SK-N-SH treated with all-trans-retinoic acid at 6 μM for 48 hours (cell line): ENCODE data around the gene CNTNAP2.

Experiments
- ATAC-seq: fragments of 200-7000 bp; cut with Tn5 transposase; 3 replicates; pipeline ENCODE4 v1.9.1; 2020; ENCODE audit warnings: mild to moderate bottlenecking, moderate library complexity
- ARNTL ChIP-seq: fragments of 450-650 bp; formaldehyde crosslinking; IDR thresholded peaks from 2 replicates; pipeline ENCODE4 v1.5.0; 2020; ENCODE audit warnings: low read depth, mild to moderate bottlenecking, moderate library complexity, borderline replicate concordance
- BACH2 ChIP-seq: fragments of 250-450 bp; sonication (Bioruptor Pico); IDR thresholded peaks from 2 replicates; pipeline ENCODE4 v1.9.0; 2021; ENCODE audit warnings: mild to moderate bottlenecking, borderline replicate concordance
- CSDC2 ChIP-seq: fragments of 250-450 bp; sonication (Bioruptor Pico); IDR thresholded peaks from 2 replicates; pipeline ENCODE4 v1.5.0; 2020; ENCODE audit warnings: mild to moderate bottlenecking, moderate library complexity
- ESRRG ChIP-seq: fragments of 250-450 bp; sonication (Bioruptor Pico); IDR thresholded peaks from 2 replicates; pipeline ENCODE4 v1.6.1; 2021; ENCODE audit warnings: mild to moderate bottlenecking
- GLIS3 ChIP-seq: fragments of 250-450 bp; sonication (Bioruptor Pico); IDR thresholded peaks from 2 replicates; pipeline ENCODE4 v1.5.0; 2020; ENCODE audit warnings: mild to moderate bottlenecking, moderate library complexity
- ISL1 ChIP-seq: fragments of 250-450 bp; sonication (Bioruptor Pico); IDR thresholded peaks from 2 replicates; pipeline ENCODE4 v2.1.2; 2022; ENCODE audit warnings: mild to moderate bottlenecking, moderate library complexity
- POU6F1 ChIP-seq: fragments of 250-450 bp; sonication (Bioruptor Pico); IDR thresholded peaks from 2 replicates; pipeline ENCODE4 v1.8.0; 2021; ENCODE audit warnings: low read depth, mild to moderate bottlenecking, moderate library complexity, borderline replicate concordance
- PPARA ChIP-seq: fragments of 250-450 bp; sonication (Bioruptor Pico); IDR thresholded peaks from 2 replicates; pipeline ENCODE4 v1.5.0; 2020; ENCODE audit warnings: mild to moderate bottlenecking, borderline replicate concordance
- RARB ChIP-seq: fragments of 250-450 bp; sonication (Bioruptor Pico); IDR thresholded peaks from 2 replicates; pipeline ENCODE4 v1.8.0; 2021; ENCODE audit warnings: mild to moderate bottlenecking, moderate library complexity
- SNAI2 ChIP-seq: fragments of 250-450 bp; sonication (Bioruptor Pico); IDR thresholded peaks from 2 replicates; pipeline ENCODE4 v1.5.0; 2020; ENCODE audit warnings: mild to moderate bottlenecking, moderate library complexity
- TCF4 ChIP-seq: fragments of 250-450 bp; sonication (Bioruptor Pico); IDR thresholded peaks from 2 replicates; pipeline ENCODE4 v1.8.0; 2021; ENCODE audit warnings: mild to moderate bottlenecking, moderate library complexity, borderline replicate concordance
- TOX ChIP-seq: fragments of 250-450 bp; sonication (Bioruptor Pico); IDR thresholded peaks from 2 replicates; pipeline ENCODE4 v1.8.0; 2021; ENCODE audit warnings: mild to moderate bottlenecking, moderate library complexity, borderline replicate concordance
- ZC3H10 ChIP-seq: fragments of 250-450 bp; sonication (Bioruptor Pico); IDR thresholded peaks from 2 replicates; pipeline ENCODE4 v1.5.1; 2021; ENCODE audit warnings: mild to moderate bottlenecking, moderate library complexity
- ZFP3 ChIP-seq: fragments of 250-450 bp; sonication (Bioruptor Pico); IDR thresholded peaks from 2 replicates; pipeline ENCODE4 v1.5.0; 2020; ENCODE audit warnings: mild to moderate bottlenecking, moderate library complexity
- ZFP30 ChIP-seq: fragments of 450-650 bp; formaldehyde crosslinking; IDR thresholded peaks from 2 replicates; pipeline ENCODE4 v1.5.0; 2022; ENCODE audit warnings: mild to moderate bottlenecking, moderate library complexity
- ZNF70 ChIP-seq: fragments of 450-650 bp; formaldehyde crosslinking; IDR thresholded peaks from 2 replicates; pipeline ENCODE4 v1.5.0; 2020; ENCODE audit warnings: mild to moderate bottlenecking, moderate library complexity
- ZNF8 ChIP-seq: fragments of 450-650 bp; formaldehyde crosslinking; IDR thresholded peaks from 2 replicates; pipeline ENCODE4 v1.5.0; 2020; ENCODE audit warnings: mild to moderate bottlenecking, moderate library complexity
- TF ChIP-seq, protein P1 (sequence below): fragments of 250-450 bp; sonication (Bioruptor Pico); IDR thresholded peaks from 2 replicates; pipeline ENCODE4 v1.5.0; 2020; ENCODE audit warnings: mild to moderate bottlenecking, moderate library complexity
- TF ChIP-seq, protein P2 (sequence below): fragments of 250-450 bp; sonication (Bioruptor Pico); IDR thresholded peaks from 2 replicates; pipeline ENCODE4 v1.5.1; 2020; ENCODE audit warnings: low read depth, mild to moderate bottlenecking, moderate library complexity
- TF ChIP-seq, protein P3 (sequence below): fragments of 250-450 bp; sonication (Bioruptor Pico); IDR thresholded peaks from 2 replicates; pipeline ENCODE4 v1.5.1; 2021; ENCODE audit warnings: mild to moderate bottlenecking, moderate library complexity

Gene CNTNAP2

DNA sequence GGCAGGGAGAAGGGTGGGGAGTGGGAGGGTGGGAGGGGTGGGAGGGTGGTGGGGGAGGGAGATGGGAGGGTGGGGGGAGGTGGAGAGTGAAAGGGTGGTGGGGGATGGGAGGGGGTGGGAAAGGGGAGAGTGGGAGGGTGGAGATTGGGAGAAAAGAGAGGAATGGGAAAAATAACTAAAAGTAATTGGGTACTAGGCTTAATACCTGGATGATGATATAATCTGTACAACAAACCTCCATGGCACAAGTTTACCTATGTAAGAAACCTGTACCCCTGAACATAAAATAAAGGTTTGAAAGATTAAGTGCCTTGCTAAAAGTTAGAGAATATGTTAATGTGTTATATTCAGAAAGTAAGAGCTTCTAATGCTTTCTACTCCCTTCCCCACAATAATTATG, 564.9 kb downstream of the CNTNAP2 start:
- TF ChIP-seq POU6F1 (no peak), ZC3H10 (CRISPR knock-in tag) (no peak)
- no peak for ATAC-seq

GRCh38 chr7:146683439-146683838, 566.8 kb downstream of the CNTNAP2 start:
- ATAC-seq: no peak
- no peak for TF ChIP-seq ARNTL (CRISPR knock-in tag)
- TF ChIP-seq PPARA: no peak
- TF ChIP-seq SNAI2 (CRISPR knock-in tag): no peak
- TF ChIP-seq ISL1: no peak; the same call in 1 of the 2 replicates
- TF ChIP-seq, protein P1, sequence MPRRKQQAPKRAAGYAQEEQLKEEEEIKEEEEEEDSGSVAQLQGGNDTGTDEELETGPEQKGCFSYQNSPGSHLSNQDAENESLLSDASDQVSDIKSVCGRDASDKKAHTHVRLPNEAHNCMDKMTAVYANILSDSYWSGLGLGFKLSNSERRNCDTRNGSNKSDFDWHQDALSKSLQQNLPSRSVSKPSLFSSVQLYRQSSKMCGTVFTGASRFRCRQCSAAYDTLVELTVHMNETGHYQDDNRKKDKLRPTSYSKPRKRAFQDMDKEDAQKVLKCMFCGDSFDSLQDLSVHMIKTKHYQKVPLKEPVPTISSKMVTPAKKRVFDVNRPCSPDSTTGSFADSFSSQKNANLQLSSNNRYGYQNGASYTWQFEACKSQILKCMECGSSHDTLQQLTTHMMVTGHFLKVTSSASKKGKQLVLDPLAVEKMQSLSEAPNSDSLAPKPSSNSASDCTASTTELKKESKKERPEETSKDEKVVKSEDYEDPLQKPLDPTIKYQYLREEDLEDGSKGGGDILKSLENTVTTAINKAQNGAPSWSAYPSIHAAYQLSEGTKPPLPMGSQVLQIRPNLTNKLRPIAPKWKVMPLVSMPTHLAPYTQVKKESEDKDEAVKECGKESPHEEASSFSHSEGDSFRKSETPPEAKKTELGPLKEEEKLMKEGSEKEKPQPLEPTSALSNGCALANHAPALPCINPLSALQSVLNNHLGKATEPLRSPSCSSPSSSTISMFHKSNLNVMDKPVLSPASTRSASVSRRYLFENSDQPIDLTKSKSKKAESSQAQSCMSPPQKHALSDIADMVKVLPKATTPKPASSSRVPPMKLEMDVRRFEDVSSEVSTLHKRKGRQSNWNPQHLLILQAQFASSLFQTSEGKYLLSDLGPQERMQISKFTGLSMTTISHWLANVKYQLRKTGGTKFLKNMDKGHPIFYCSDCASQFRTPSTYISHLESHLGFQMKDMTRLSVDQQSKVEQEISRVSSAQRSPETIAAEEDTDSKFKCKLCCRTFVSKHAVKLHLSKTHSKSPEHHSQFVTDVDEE (CRISPR knock-in tag): no peak
- no peak for TF ChIP-seq ZNF8 (CRISPR knock-in tag)
- no peak for TF ChIP-seq GLIS3 (CRISPR knock-in tag)
- no peak for TF ChIP-seq ZFP3 (CRISPR knock-in tag)
- TF ChIP-seq, protein P2, sequence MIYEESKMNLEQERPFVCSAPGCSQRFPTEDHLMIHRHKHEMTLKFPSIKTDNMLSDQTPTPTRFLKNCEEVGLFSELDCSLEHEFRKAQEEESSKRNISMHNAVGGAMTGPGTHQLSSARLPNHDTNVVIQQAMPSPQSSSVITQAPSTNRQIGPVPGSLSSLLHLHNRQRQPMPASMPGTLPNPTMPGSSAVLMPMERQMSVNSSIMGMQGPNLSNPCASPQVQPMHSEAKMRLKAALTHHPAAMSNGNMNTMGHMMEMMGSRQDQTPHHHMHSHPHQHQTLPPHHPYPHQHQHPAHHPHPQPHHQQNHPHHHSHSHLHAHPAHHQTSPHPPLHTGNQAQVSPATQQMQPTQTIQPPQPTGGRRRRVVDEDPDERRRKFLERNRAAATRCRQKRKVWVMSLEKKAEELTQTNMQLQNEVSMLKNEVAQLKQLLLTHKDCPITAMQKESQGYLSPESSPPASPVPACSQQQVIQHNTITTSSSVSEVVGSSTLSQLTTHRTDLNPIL (CRISPR knock-in tag): no peak
- TF ChIP-seq, protein P3, sequence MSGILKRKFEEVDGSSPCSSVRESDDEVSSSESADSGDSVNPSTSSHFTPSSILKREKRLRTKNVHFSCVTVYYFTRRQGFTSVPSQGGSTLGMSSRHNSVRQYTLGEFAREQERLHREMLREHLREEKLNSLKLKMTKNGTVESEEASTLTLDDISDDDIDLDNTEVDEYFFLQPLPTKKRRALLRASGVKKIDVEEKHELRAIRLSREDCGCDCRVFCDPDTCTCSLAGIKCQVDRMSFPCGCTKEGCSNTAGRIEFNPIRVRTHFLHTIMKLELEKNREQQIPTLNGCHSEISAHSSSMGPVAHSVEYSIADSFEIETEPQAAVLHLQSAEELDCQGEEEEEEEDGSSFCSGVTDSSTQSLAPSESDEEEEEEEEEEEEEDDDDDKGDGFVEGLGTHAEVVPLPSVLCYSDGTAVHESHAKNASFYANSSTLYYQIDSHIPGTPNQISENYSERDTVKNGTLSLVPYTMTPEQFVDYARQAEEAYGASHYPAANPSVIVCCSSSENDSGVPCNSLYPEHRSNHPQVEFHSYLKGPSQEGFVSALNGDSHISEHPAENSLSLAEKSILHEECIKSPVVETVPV (CRISPR knock-in tag): no peak
- TF ChIP-seq RARB (CRISPR knock-in tag): no peak
- no peak for TF ChIP-seq CSDC2 (CRISPR knock-in tag)
- no peak for TF ChIP-seq BACH2

DNA sequence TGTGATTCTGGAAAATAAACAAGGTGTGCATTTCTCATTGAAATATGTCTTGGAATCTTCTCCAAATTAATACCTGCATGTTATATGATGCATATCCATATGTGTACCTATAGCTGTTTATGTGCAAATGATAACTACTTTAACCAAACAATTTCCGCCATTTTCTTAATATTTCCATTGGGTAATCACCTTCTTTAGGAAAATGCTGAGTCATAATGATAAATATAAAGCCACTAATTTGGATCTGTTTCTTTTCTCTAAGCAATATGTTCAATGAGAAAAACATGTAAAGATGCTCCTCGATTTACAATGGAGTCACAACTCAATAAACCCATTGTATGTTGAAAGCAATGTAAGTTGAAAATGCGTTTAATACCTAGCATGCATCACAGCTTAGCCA, 574.4 kb downstream of the CNTNAP2 start:
- TF ChIP-seq ZNF8 (CRISPR knock-in tag): no peak
- peak; percentile 28; the same call in 1 of the 2 replicates for TF ChIP-seq BACH2
- TF ChIP-seq ZFP3 (CRISPR knock-in tag): no peak
- TF ChIP-seq RARB (CRISPR knock-in tag): no peak
- TF ChIP-seq ZFP30 (CRISPR knock-in tag): no peak
- no peak for ATAC-seq

DNA sequence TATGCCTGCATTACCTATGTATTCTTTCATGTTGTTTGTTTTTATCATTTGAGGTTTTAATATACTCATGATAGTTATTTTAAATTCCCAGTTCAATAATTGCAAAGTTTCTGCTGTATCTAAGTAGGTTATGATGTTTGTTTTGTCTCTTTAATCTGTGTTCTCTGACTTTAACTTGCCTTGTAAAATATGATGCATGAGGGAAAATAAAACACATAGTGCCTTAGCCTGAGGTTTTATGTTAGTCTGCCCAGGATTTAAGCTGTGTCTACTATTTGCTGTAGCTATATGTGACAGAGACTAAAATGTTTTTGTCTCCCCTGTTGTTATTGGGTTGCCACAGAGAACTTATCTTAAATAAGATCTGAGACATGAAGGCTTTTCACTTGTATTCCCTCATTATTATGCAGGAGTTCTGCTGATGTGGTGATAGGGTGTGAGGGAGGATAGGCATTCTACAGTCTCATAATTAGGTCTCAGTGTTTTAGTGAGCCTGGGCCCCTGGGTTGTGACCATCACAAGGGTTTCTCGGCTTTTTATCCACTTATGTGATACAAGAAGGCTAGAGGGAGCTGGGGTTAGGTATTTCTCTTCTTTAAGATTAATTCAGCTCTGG, 582.5 kb downstream of the CNTNAP2 start:
- TF ChIP-seq TOX (CRISPR knock-in tag) (no peak), ZC3H10 (CRISPR knock-in tag) (no peak), ISL1 (no peak), RARB (CRISPR knock-in tag) (no peak), ZFP3 (CRISPR knock-in tag) (no peak), PPARA (no peak), ZFP30 (CRISPR knock-in tag) (no peak), SNAI2 (CRISPR knock-in tag) (no peak), ESRRG (CRISPR knock-in tag) (no peak), TCF4 (CRISPR knock-in tag) (no peak), ZNF8 (CRISPR knock-in tag) (no peak), ZNF70 (CRISPR knock-in tag) (no peak), POU6F1 (no peak), GLIS3 (CRISPR knock-in tag) (no peak)
- TF ChIP-seq, protein P1 (CRISPR knock-in tag): no peak
- TF ChIP-seq, protein P2 (CRISPR knock-in tag): no peak
- ATAC-seq: no peak
